Adrenal gland (tissue), 5 donors: ENCODE measurements around the gene SMO.

ENCODE experiments used
- POLR2A ChIP-seq, 2 donors: fragments of 450-650 bp; IDR thresholded peaks; one replicate each; pipeline ENCODE4 v1.6.1; 2017; ENCODE audit warnings: antibody characterized with exemption in 2 of 2, mild to moderate bottlenecking in 2 of 2, moderate library complexity in 1 of 2
- TF ChIP-seq, protein P1 (sequence below), 6 experiments: fragments of 450-650 bp in 4 of 6; fragments of 200-600 bp in 2 of 6; sonication (generic) in 1 of 6; IDR thresholded peaks; 1 replicate in 5 of 6; 2 replicates in 1 of 6; pipeline versions ENCODE4 v1.5.1 to v1.8.0; 2016 to 2021; ENCODE audit warnings: antibody characterized with exemption in 6 of 6, mild to moderate bottlenecking in 2 of 6, moderate library complexity in 1 of 6
- donor health status: DM: no; HTN: no; CAD: no.

GRCh38 chr7:129193892-129194291 lies 5.5 kb downstream of the SMO start:
- TF ChIP-seq, protein P1, sequence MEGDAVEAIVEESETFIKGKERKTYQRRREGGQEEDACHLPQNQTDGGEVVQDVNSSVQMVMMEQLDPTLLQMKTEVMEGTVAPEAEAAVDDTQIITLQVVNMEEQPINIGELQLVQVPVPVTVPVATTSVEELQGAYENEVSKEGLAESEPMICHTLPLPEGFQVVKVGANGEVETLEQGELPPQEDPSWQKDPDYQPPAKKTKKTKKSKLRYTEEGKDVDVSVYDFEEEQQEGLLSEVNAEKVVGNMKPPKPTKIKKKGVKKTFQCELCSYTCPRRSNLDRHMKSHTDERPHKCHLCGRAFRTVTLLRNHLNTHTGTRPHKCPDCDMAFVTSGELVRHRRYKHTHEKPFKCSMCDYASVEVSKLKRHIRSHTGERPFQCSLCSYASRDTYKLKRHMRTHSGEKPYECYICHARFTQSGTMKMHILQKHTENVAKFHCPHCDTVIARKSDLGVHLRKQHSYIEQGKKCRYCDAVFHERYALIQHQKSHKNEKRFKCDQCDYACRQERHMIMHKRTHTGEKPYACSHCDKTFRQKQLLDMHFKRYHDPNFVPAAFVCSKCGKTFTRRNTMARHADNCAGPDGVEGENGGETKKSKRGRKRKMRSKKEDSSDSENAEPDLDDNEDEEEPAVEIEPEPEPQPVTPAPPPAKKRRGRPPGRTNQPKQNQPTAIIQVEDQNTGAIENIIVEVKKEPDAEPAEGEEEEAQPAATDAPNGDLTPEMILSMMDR (IDR thresholded peaks at IDR 0.05) = no peak
- TF ChIP-seq POLR2A (IDR thresholded peaks at IDR 0.05) = no peak
